Endodermal cell (in vitro differentiated cells): ENCODE data around the gene RPH3AL. TPM values are rescaled to one million over a fixed set of nuclear protein-coding genes. Genes with fewer than 3 reads are reported as not detected.

Experiments used
- DNase-seq: peaks from one replicate; pipeline ENCODE4 v3.0.0-alpha.2; 2017
- H3K27ac ChIP-seq: 2 replicates; pipeline ENCODE4 v1.5.1; 2013; ENCODE audit warnings: mild to moderate bottlenecking, low read depth, low read length, moderate library complexity
- H3K27me3 ChIP-seq: 2 replicates; pipeline ENCODE4 v1.6.1; 2013; ENCODE audit warnings: mild to moderate bottlenecking, low read length, moderate library complexity; ENCODE audit not compliant: insufficient read depth, control insufficient read depth, poor library complexity, severe bottlenecking
- H3K36me3 ChIP-seq: 2 replicates; pipeline ENCODE4 v1.7.0; 2013; ENCODE audit warnings: mild to moderate bottlenecking, low read length, moderate library complexity; ENCODE audit not compliant: control insufficient read depth, insufficient read depth
- H3K4me1 ChIP-seq: one replicate; pipeline ENCODE4 v1.7.0; 2013; ENCODE audit warnings: low read length; ENCODE audit not compliant: control insufficient read depth, insufficient read depth
- H3K4me3 ChIP-seq: 2 replicates; pipeline ENCODE4 v1.5.1; 2013; ENCODE audit warnings: mild to moderate bottlenecking, low read length, moderate library complexity
- H3K9ac ChIP-seq: 2 replicates; pipeline ENCODE4 v1.6.1; 2013; ENCODE audit warnings: mild to moderate bottlenecking, low read length, moderate library complexity; ENCODE audit not compliant: poor library complexity, severe bottlenecking; ENCODE audit errors: extremely low read depth
- H3K9me3 ChIP-seq: 2 replicates; pipeline ENCODE4 v1.6.1; 2013; ENCODE audit warnings: mild to moderate bottlenecking, low read length, moderate library complexity; ENCODE audit not compliant: control insufficient read depth
- H3K27ac Mint-ChIP-seq: 2 replicates; pipeline ENCODE4 v1.8.0; 2020; ENCODE audit warnings: mixed read lengths
- H3K27me3 Mint-ChIP-seq: 2 replicates; pipeline ENCODE4 v1.8.0; 2021; ENCODE audit warnings: mild to moderate bottlenecking, mixed read lengths; ENCODE audit not compliant: insufficient read depth
- H3K36me3 Mint-ChIP-seq: 2 replicates; pipeline ENCODE4 v1.8.0; 2020; ENCODE audit warnings: low read depth, mixed read lengths
- H3K4me1 Mint-ChIP-seq: 2 replicates; pipeline ENCODE4 v1.8.0; 2020; ENCODE audit warnings: mixed read lengths
- H3K4me3 Mint-ChIP-seq: 2 replicates; pipeline ENCODE4 v1.8.0; 2020; ENCODE audit warnings: mild to moderate bottlenecking, moderate library complexity, mixed read lengths
- H3K9me3 Mint-ChIP-seq: 2 replicates; pipeline ENCODE4 v1.8.0; 2020; ENCODE audit warnings: mild to moderate bottlenecking, mixed read lengths
- WGBS, 2 experiments: methylation state at CpG; one replicate each; pipeline versions ENCODE4 v1.1.5 to v1.1.7; 2013; ENCODE audit warnings: missing lambda C conversion rate in 2 of 2, mixed read lengths in 1 of 2; ENCODE audit not compliant: insufficient coverage in 1 of 2, insufficient read length in 1 of 2; 5-methylcytosine and 5-hydroxymethylcytosine counted together
- total RNA-seq, 2 donors: library from RNA; stranded (reverse); fragmentation: NEBNext Ultra II Directional in 1 of 2; extraction: Animal tissue kit (Norgen Biotek cat#: 25700) in 1 of 2; gene quantifications; 2 replicates in 1 of 2; 3 replicates in 1 of 2; pipeline ENCODE4 v1.2.1, GENCODE V29; 2021
- TF ChIP-seq, protein P1 (sequence below): fragments of 200-600 bp; sonication (generic); conservative IDR thresholded peaks from 2 replicates; pipeline ENCODE4 v1.5.0; 2021; ENCODE audit warnings: antibody characterized with exemption, mild to moderate bottlenecking

Gene RPH3AL
- total RNA-seq, 2 donors from 2014 or later = 14.7 to 16.9 TPM

DNA sequence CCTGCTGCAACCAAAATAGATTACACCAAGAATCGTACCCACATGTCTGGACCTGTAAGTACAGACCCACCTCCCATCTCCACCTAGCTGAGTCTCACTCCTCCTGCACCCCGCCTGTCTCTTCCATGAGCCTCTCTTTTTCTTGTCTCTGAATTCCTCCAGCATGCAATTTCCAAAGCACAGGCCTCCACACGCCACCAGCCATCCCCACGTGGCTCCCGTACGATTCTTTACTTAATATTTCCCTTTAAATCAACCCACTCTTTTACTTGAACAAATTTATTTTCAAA lies 1.2 kb downstream of the RPH3AL start:
- Mint-ChIP-seq H3K4me1 (peaks cover 22% of the 10 kb centered on the region), H3K9me3 (peaks cover 6% of the 10 kb centered on the region), H3K36me3 (peaks cover under 1% of the 10 kb centered on the region), H3K27me3 (no peaks in the 10 kb centered on the region), H3K27ac (peak overlapping the region; percentile 3), H3K4me3 (no peak overlapping the region)
- H3K9me3 ChIP-seq = no peaks in the 10 kb centered on the region
- WGBS, 2 experiments = 89 to 100% methylated on average over 4 to 6 of the region's 6 CpGs
- DNase-seq = no peak
- peaks cover 15% of the 10 kb centered on the region for H3K4me1 ChIP-seq
- H3K27me3 ChIP-seq = no peaks in the 10 kb centered on the region
- H3K9ac ChIP-seq = no peak overlapping the region
- H3K27ac ChIP-seq = no peak overlapping the region
- no peak overlapping the region for H3K4me3 ChIP-seq
- TF ChIP-seq, protein P1, sequence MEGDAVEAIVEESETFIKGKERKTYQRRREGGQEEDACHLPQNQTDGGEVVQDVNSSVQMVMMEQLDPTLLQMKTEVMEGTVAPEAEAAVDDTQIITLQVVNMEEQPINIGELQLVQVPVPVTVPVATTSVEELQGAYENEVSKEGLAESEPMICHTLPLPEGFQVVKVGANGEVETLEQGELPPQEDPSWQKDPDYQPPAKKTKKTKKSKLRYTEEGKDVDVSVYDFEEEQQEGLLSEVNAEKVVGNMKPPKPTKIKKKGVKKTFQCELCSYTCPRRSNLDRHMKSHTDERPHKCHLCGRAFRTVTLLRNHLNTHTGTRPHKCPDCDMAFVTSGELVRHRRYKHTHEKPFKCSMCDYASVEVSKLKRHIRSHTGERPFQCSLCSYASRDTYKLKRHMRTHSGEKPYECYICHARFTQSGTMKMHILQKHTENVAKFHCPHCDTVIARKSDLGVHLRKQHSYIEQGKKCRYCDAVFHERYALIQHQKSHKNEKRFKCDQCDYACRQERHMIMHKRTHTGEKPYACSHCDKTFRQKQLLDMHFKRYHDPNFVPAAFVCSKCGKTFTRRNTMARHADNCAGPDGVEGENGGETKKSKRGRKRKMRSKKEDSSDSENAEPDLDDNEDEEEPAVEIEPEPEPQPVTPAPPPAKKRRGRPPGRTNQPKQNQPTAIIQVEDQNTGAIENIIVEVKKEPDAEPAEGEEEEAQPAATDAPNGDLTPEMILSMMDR = no peak
- no peaks in the 10 kb centered on the region for H3K36me3 ChIP-seq

DNA sequence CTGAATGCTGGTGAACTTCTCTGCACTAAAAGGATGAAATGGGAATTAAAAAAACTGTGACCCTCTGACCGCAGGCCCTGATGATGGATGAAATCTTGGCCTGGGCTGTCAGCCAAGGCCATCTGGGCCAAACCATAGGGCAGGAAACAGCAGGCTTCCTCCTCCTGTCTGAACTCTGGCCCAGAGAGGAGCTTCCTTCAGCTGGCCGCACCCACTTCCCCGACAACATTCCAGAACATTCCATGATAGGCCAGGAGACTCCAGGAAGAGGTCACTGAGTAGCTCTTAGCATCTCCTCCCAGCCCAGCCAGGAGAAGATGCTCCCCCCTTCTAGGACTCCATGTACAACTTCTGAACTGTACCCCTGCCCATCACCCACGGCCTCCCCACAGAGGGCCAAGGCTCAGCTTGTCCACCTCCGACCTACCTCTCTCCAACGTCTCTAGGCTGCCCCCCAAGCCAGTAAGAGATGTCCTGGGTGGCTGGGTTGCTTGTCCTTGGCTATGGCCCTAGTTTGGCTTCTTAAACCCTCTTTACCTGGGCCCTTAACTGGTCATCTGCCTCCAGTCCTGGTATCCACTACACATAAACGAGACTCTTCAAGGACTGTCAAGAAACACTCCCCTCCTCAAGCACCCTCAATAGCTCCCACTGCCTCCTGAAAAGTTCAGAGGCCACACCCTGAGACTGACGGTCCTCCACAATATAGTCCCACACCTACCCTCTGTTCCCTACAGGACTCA lies 1.7 kb downstream of the RPH3AL start:
- TF ChIP-seq, protein P1 = no peak
- peaks cover 6% of the 10 kb centered on the region for H3K9me3 Mint-ChIP-seq
- H3K9me3 ChIP-seq = no peaks in the 10 kb centered on the region
- H3K27me3 ChIP-seq = no peaks in the 10 kb centered on the region
- H3K4me3 ChIP-seq = no peak overlapping the region
- DNase-seq = peak; percentile 65
- no peak overlapping the region for H3K4me3 Mint-ChIP-seq
- no peaks in the 10 kb centered on the region for H3K36me3 Mint-ChIP-seq
- H3K27ac ChIP-seq = no peak overlapping the region
- no peak overlapping the region for H3K9ac ChIP-seq
- peaks cover 22% of the 10 kb centered on the region for H3K4me1 Mint-ChIP-seq
- H3K27me3 Mint-ChIP-seq = no peaks in the 10 kb centered on the region
- no peaks in the 10 kb centered on the region for H3K36me3 ChIP-seq
- peak overlapping the region; percentile 3 for H3K27ac Mint-ChIP-seq
- peaks cover 15% of the 10 kb centered on the region for H3K4me1 ChIP-seq
- 88 to 93% methylated on average over 4 to 8 of the region's 8 CpGs for whole genome bisulfite sequencing, 2 experiments

DNA sequence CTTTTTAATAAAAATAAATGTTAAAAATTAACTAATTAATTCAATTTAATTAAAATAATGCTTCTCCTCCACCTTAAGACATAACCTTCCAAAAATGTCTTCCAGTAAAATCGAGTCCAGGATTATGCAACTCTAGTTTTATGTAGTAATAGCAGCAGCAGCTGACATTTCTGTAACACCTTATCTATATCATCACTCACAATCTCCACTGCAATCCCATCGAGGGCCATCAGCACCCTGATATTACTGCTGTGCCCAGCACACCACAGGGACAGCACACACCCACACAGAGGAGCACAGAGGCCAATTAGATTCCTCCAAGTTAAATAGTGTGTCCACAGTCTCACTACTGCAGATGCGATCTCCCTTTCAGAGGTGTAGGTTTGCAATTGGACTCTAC lies 2.9 kb downstream of the RPH3AL start:
- H3K36me3 ChIP-seq = no peaks in the 10 kb centered on the region
- no peak overlapping the region for H3K4me3 Mint-ChIP-seq
- H3K27me3 ChIP-seq = no peaks in the 10 kb centered on the region
- H3K36me3 Mint-ChIP-seq = no peaks in the 10 kb centered on the region
- H3K9ac ChIP-seq = no peak overlapping the region
- peaks cover 15% of the 10 kb centered on the region for H3K4me1 ChIP-seq
- H3K27ac ChIP-seq = no peak overlapping the region
- no peaks in the 10 kb centered on the region for H3K9me3 Mint-ChIP-seq
- TF ChIP-seq, protein P1 = no peak
- H3K27ac Mint-ChIP-seq = no peak overlapping the region
- H3K9me3 ChIP-seq = no peaks in the 10 kb centered on the region
- H3K4me3 ChIP-seq = no peak overlapping the region
- no peak for DNase-seq
- H3K4me1 Mint-ChIP-seq = peaks cover 22% of the 10 kb centered on the region
- H3K27me3 Mint-ChIP-seq = no peaks in the 10 kb centered on the region
- 91 to 100% methylated on average over 1 to 3 of the region's 3 CpGs for WGBS, 2 experiments
